GM03348 (cell line): Measurements from ENCODE around the gene SORCS2.

Experiments used
- DNase-seq: peaks from one replicate; pipeline ENCODE4 v3.0.0; 2012; ENCODE audit warnings: low spot score

Gene SORCS2

DNA sequence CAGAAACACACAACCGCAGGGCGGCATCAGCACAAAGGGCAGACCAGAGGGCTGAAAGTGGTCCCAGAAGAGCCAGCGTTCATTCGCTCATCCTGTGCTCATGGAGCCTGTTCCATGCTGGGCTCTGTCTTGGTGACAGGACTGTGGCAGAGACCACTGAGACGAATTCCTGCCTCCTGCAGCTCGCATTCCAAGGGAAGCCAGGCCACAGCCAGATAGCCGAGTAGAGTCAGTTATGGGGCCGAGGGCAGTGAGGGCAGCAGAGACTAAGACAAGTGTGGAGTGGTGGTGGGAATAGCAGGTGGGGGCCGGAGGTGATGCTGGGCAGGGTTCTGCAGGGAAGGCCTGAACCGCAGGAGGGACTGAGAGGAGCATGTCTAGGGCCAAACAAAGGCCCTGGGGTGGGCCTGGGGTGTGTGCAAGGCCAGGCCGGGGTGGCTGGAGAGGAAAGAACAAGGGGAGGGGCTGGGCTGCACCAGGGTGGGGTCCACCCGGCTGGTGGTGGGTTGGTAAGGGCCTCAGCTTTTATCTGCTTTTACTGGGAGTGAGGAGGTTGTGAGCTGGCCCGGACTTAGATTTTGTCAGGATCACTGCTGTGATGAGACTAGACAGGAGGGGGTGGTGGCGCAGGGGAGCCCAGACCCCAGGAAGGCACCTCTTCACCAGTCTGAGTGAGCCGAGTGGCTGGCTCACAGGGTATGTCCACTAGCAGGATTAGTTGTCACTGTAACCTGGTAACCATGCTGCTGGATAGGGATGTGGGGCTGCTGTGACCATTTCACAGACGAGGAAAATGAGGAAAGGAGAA is 236.1 kb downstream of the SORCS2 start:
- no peak for DNase-seq

DNA sequence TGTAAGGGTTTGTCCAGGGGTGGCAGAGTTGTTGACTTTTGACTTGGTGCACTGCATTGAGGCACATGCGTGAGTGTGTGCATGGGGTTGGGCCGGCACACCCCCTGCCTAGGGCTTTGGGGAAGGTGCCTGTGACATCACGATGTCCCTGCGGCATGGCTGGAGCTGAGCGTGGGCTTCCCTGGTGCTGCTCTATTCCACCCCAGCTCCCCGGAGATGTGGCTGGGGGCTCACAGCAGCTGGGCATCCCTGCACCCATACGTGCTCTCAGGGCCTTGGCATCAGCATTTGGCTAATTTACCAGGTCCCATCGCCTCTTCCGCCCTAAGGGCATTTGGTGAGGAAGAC is 236.7 kb downstream of the SORCS2 start:
- DNase-seq: no peak

DNA sequence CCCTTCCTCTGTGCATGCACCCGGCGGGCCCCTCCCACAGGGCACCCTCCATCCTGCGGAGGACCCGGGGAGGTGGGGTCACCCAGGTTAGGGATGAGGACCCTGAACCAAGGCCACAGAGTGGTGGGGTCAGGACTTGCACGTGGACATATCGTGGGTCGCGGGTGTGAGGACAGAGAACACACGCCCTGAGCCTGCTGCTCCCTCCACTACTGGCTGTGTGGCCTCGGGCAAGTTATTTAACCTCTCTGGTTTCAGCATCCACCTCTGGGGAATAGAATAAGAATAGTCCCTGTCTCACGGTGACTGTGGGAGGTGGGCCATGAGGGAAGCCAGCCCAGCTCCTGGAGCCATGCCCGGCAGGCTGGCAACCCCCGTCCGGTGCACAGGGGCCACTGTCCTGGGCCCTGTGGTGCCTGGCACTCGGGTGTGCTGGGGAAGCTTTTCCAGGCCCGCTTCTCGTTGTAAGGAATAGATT is 237.3 kb downstream of the SORCS2 start:
- DNase-seq: no peak

DNA sequence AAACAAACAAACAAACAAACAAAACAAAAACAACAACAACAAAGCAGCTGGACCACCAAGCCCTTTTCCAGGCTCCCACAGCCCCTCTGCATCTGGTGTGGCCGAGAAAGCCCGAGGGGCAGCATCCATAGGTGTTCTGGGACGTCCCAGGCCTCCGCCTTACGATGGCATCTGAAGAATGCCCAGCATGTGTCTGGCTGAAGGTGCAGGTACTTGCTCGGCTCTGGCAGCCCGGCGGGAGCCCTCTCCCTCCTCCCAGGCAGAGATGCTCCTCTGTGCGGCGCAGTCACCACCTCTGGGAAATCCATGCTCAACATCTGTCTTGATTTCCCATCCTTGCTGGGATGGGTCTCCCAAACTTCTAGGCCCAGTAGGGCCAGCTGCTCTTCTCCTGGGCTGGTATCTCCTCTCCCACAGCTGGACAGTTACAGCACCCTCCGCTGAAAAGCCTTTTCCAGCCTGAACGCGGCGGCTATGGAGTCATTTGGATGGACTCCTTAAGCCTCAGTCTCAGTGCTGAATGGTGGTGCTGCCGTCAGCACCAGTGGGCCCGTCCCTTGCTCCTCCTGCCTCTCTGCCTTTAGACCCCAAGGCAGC is 238.1 kb downstream of the SORCS2 start:
- DNase-seq: no peak

DNA sequence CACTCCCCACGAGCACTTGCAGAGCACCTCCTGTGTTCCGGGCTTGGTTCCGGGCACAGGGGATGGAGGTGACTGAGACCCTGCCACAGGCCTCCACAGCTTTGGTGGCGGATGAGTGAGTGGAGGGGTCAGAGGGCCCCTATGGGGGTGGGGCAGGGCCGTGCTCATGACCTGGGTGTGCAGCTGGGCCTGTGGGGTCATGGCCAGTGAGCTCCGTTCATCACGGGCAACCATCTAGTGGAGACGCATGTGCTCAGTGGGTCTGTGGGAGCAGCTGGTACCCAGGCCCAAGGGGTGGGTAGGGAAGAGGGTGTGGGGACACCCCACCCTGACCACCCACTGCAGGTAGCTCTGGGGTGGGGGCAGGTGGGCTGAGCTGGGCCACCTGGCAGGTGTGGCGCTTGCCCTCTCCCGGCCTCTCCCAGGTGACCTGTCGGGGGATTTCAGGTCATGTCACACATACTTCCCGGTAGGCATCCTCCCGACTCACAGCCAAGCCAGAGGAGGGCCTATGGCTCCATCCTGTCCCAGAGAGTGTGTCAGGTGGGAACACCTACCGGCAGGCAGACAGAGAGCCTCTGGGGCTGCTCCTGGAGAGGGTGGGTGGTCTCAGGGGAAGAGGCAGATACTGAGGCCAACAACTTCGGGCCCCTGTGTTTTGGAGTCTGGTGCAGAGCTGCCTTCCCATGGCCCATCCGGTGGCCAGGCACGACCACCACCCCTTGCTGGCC is 238.8 kb downstream of the SORCS2 start:
- no peak for DNase-seq

DNA sequence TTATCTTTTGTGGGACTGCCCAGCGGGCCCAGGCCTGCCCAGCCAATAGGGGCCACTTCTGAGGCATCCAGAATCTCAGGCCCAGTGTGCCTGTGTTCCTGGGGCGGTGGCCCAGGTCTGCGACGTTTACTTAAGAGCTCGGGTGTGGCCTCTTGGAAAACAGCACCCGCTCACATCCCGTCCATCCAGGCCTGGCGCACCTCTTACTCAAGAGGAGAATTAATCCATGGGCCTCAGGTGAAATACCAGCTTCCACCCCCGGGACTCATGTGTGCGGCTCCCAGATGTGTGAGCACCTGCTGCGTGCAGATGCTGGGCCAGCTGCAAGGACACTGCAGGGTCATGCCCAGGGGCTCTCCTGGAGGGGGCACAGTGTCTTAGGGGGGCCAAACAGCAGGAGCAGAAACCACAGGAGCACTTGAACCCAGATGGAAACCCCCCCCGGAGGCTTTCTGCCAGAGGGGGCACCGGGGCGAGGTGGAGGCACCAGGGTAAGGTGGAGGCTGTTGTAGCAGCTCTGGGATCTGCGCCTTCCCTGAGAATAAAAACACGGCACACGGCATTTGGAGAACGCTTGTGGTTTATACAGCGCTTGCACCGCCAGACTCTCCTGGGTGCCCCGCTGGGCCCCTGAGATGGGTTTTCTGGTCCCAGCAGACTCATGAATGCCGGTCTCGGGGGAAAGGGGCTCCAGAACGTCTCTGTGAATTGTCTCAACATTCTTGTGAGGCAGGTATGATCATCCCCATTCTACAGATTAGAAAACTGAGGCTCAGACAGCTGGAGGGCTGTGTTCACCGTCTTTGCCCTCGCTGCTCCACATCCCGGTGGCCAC is 239.6 kb downstream of the SORCS2 start:
- DNase-seq: no peak

DNA sequence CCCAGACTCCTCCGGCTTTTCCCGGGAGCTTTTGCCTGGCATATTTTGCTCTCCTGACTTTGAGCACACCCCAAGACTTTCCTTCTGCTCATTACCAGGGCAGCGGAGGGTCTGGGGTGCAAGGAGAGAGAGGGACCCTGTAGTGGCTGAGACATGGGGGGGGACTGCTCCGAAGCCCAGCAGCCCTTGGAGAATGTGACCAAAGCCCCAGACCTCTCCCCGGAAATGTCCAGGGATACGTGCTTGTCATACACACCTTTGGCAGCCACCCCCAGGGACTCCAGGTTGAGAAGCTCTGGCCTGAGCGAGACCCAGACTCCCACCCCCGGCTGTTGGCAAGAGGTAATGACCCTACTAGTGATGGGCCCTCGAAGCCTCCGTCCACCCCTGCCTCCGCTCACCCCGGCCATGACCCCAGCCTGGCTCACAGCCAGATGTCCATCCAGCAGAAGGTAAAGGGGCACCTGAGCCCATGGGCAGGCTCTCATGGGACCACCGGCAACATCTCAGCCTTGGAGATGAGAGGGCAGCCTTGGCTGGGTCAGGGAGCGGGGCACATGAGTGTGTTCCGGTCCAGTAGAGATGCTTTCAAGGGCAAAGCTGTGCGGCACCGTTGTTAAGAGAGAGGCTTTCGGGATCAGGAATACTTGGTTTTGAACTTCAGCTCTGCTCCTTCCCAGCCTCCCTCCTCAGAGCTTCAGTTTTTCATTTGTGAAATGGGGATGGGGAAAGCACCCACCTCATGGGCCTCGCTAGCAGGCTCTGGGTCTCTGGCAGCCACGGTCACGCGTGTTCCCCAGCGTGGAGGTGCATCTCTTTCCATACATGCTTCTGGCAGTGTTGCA is 240.4 kb downstream of the SORCS2 start:
- no peak for DNase-seq

DNA sequence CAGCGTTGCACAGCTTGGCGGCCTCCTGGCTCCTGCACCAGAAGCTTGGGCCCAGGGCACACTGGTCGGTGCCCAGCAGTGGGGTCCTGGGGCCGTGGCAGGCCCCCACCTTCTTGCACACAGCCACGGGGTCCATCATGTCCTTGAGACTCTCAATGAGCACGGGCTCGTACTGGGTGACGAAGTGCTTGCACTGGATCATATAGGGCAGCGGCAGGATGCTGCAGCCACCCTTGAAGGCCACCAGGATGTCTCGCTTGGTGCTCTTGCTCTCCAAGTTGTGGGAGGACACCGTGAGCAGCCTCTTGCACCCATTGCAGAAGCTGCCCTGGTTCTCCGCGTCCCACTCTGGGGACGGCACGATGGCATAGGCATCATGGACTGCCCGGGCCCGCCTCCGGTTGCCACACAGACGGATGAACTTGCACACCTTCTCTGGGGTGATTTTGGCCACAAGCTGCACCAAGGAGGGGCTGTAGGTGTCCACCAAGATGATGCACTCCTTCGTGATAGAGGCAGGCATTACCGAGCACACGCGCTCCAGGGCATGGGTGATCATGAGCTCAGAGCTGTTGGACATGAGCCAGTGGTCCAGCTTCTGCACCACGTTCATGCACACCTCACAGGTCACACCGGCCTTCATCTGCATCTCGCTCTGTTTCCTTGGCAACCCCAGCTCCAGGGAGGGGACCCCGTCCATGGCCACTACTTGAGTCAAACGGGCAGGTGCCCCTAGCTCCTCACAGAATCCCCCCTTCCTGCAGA is 241.2 kb downstream of the SORCS2 start:
- no peak for DNase-seq

DNA sequence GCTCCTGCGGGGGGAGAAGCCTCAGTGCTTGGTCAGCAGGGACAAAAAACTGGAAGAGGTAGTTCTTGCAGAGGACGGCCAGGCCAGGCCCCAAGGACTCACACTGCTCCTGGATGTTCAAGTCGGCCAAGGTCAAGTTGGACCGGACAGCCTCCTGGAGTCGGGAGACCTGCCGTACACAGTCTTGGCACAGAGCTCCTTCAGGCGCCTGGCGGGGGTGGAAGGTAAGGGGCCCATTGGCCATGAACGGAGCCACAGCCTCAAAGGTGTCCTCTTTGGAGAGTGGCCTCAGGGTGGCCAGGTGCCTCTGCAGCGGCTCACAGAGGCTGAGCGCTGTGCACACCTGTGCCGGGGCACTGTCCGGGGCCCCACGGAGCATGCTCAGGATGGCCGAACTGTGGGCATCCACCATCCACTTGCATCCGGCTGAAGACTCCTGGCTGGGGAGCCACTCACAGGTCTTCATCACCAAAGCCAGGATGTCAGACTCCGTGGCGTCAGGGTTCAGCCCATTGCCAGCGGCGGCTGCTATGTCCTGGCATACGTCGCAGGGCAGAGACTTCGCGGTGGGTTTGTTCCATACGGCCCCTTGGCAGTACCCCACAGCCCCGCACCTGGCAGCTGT is 241.9 kb downstream of the SORCS2 start:
- no peak for DNase-seq

DNA sequence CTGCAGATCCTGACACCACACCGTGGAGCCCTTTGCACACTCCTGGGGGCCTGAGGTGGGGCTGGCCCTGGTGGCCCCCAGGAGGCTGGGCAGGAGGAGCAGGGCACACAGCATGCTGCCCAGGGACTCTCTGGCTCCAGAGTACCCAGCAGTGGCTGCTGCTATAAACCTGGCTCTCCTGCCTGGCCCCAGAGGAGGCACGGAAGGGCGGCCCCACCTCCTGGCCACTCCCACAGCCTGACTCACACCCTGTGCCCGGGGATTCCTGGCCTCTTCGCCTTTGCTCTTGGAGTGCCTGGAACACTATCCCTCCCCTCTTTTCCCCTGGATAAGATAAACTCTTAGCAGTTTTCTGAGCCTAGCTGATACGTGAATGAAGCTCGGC is 242.4 kb downstream of the SORCS2 start, which contains the start of gene PSAPL1:
TSS of gene PSAPL1 (minus strand) at position 165 of the 385 bp plus-strand sequence. CDS start at position 114, 51 bp downstream.
- DNase-seq: peak; percentile 88

DNA sequence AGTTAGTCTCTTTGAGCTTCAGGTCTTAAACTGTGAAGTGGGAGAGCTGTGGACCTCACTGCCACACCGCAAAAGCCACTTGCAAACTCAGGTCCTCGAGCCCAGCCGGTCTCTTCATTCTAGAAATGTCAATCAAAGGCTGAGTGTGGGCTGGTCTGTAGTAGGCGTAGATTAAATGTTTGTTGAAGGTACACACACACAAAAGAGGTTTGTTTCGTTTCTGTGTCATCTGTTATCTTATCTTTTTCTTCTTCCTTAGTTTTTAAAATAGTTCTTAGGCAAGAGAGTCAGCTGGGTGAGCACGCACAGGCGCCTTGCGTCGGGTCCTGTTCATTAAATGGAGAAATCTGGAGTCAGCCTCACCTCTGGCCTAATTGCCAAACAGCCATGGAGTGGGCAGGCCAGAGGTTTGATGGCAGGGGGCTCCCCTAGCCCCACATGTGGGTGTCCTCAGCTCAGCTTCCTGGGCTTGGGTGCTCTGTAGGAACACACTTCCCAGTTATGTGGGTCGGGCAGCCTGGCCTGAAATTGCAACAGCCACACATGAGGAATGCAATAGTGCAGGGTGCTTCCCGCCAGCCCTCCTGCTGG is 243.2 kb downstream of the SORCS2 start:
- DNase-seq: no peak

DNA sequence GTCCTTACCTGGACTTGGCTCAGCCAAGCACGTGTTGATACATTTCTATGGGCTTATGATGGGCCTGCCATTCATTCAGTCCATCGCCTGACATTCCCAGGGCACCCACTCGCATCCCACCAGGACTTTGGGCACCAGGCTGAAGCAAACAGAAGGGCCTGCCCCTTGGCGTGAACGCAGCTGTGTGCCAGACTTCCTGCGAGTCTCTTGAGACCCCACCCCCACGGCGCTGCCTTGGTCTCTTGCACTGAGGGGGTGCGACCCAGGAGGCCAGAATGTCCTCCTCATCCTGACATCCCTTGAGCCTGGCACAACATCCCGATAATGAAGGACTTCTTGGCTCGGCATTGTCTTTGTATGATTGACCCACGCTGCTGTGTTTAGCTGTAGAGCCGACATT is 243.9 kb downstream of the SORCS2 start:
- DNase-seq: no peak

DNA sequence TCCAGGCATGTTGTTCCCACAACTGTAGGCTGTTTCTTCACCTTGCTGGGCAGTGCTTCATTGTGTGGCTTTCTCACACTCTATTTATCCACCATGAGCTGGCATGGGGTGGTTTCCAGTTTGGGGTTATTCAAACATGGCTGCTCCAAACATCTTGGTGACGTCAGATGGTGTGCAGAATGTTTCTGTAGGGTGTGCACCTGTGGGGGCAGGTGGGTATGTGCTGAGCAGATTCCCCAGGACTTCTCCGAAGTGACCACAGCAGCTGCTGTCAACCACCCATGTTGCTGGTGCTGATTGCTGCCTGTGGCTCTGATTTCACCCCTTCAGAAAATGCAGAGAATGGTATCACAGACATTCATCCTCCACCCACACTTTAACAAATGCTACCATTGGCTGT is 247.4 kb downstream of the SORCS2 start:
- DNase-seq: no peak

DNA sequence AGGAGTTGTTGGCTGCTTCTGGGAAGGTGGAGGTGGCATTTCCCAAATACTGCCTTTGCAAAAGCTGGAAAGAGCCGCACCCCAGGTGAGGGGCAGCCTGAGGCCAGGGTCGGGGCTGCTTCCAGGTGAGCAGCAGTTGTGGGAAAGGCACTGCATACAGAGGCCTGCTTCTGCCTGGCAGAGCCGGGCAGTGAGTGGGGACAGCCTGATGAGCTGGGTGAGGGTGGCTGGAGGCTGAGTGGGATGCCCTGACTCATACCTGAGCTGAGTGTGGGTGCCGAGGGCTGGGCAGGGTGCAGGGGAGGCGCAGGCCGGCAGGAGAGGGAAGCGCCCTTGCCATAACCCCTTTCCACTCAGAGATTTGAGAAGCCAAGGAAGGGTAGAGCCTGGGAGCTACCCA is 248.9 kb downstream of the SORCS2 start:
- DNase-seq: no peak

DNA sequence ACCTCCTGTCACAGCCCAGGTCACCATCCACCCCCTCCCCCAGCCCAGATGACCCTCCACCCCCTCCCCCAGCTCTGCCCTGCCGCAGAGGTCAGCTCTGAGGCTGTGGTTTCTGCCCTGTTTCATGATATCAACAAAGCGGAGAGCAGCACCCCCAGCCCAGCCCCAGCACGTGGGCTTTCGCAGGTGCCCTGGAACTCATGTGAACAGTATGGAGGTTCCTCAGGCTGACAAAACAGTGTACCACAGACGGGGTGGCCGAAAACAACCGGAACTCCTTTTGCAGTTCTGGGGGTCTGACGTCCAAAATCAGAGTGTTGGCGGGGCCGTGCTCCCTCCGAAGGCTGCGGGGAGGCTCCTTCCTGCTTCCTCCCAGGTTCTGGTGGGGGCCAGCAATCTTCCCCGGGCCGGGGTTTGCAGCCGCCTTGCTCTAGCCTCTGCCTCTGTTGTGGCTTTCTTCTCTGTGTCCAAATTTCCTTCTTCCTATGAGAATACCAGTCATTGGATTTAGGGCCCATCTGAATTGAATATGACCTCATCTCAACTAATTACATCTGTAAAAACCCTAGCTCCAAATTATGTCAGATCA is 250.3 kb downstream of the SORCS2 start:
- DNase-seq: no peak

DNA sequence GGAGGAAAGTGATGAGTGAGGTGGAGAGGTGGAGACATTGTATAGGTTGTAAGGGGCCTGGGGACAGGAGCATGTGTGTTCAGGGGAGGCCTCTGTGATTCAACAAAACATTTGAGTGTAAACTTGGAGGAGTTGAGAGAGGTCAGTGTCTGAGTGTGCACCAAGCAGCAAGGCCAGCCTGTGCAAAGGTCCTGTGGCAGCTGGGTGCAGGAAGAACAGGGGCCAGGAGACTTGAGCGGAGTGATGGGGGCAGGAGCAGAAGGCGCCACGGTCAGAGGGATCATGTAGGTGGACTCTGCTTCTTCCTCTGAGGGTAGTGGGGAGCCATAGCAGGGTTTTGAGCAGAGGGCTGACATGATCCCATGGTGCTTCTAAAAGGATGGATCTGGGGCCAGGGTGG is 252.0 kb downstream of the SORCS2 start:
- DNase-seq: no peak

DNA sequence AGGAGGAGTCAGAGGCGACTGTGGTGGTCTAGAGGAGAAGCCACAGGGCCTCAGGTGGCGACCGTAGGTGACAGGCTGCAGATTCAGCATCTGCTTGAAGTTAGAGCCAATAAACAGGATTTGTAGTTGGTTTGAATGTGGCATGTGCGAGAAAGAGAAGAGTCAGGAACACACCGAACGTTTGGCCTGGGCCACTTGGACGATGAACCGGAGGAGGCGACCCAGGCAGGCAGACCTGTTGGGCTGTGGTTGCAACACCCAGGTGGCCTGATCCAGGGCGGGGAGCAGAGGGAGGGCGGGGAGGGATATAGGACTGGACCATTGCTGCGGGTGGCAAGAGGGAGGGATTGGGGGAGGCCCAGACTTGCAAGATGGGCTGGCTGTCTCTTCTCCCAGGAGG is 252.4 kb downstream of the SORCS2 start:
- no peak for DNase-seq

DNA sequence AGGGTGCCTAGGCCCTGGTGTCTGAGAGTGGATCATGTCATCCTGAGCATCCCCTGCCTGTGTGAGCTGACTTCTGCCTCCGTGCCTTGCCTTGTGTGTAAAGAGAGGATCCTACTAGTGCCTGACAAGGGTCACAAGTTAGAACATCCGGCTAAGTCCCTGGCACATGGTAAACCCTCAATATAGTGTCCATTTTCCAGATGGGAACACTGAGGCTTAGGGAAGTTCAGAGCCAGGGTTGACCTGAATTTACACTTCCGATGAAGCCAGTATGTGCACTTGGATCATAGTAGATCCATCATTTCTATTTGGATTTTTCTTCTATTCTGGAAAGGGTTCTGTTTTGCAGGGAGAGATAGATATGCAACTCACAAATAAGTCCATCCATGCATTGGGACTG is 254.9 kb downstream of the SORCS2 start:
- no peak for DNase-seq

DNA sequence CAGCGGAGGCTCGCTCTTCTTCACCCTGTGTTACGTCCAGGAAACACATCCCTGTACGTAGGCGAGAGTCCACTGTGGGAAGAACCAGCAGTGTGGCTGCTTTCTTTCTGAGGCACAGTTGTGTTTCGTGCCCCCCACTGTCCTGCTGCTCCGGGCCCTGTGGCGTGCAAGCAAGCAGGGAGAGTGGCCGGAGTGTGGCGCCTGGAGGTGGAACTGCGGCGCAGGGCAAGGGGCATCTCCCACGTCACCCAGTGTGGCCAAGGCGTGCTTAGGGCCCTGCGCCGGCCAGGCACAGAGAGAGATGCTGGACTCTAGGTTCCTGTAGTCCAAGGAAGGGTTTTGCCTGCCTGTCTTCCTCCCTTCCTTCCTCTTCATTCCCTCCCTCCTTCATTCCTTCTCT is 255.7 kb downstream of the SORCS2 start:
- DNase-seq: no peak
